H1 (cell line): Measurements from ENCODE around the gene DNAJC27. TPM values are rescaled to one million over a fixed set of nuclear protein-coding genes. Genes with fewer than 3 reads are reported as not detected.

Source experiments
- CTCF ChIA-PET: fragments of 300-600 bp; sonication (Branson Sonifier 250); formaldehyde crosslinking; loops from one replicate; lab custom pipeline; 2021; ENCODE audit not compliant: partially characterized antibody; lab: Charles Lee
- POLR2A ChIA-PET: fragments of 300-600 bp; sonication (Branson Sonifier 250); formaldehyde crosslinking; loops from one replicate; lab custom pipeline; 2021; ENCODE audit warnings: inconsistent platforms; ENCODE audit not compliant: partially characterized antibody; lab: Charles Lee
- DNase-seq, 2 experiments: peaks; one replicate each; pipeline versions ENCODE4 v3.0.0 to v3.0.0-alpha.2; 2010 to 2022; ENCODE audit warnings: low spot score in 2 of 2, low read depth in 1 of 2, mixed read lengths in 1 of 2
- FAIRE-seq: peaks from 2 replicates; lab custom pipeline; 2011; peaks lifted over from hg19 to GRCh38; lab: Jason Lieb, UNC
- H2AFZ ChIP-seq: 2 replicates; pipeline ENCODE4 v1.8.1; 2012; ENCODE audit warnings: low read length, inconsistent platforms
- H2AK5ac ChIP-seq: 2 replicates; pipeline ENCODE4 v1.6.1; 2013; ENCODE audit warnings: low read depth, low read length
- H2BK120ac ChIP-seq: replicated peaks from 2 replicates; pipeline ENCODE3; 2013; ENCODE audit warnings: low read depth, low read length, inconsistent platforms
- H2BK12ac ChIP-seq: 2 replicates; pipeline ENCODE4 v1.6.1; 2013; ENCODE audit warnings: low read depth, low read length
- H2BK15ac ChIP-seq: 2 replicates; pipeline ENCODE4 v1.6.1; 2013; ENCODE audit warnings: low read length
- H2BK20ac ChIP-seq: 2 replicates; pipeline ENCODE4 v1.6.1; 2013; ENCODE audit warnings: low read length
- H2BK5ac ChIP-seq: 2 replicates; pipeline ENCODE4 v1.6.1; 2013; ENCODE audit warnings: low read depth, low read length
- H3K14ac ChIP-seq: 2 replicates; pipeline ENCODE4 v1.6.1; 2013; ENCODE audit warnings: inconsistent platforms; ENCODE audit not compliant: insufficient read length
- H3K18ac ChIP-seq: 2 replicates; pipeline ENCODE4 v1.6.1; 2013; ENCODE audit warnings: low read length; ENCODE audit errors: extremely low read depth
- H3K23ac ChIP-seq: 2 replicates; pipeline ENCODE4 v1.6.1; 2013; ENCODE audit warnings: inconsistent platforms; ENCODE audit not compliant: insufficient read length
- H3K23me2 ChIP-seq: 2 replicates; pipeline ENCODE4 v1.6.1; 2013; ENCODE audit warnings: low read depth, low read length
- H3K27ac ChIP-seq: 2 replicates; pipeline ENCODE4 v1.6.1; 2011; ENCODE audit warnings: low read depth, low read length, inconsistent platforms
- H3K27me3 ChIP-seq, 4 experiments: replicated peaks in 1 of 4; 1 replicate in 1 of 4; 2 replicates in 3 of 4; pipeline versions ENCODE4 v1.6.1 to v1.8.1; 2011 to 2013; ENCODE audit warnings: low read length in 3 of 4, mild to moderate bottlenecking in 3 of 4, inconsistent platforms in 2 of 4, mixed read lengths in 2 of 4, moderate library complexity in 1 of 4; ENCODE audit not compliant: control insufficient read depth in 3 of 4, insufficient read depth in 3 of 4; ENCODE audit errors: extremely low read depth in 1 of 4
- H3K36me3 ChIP-seq, 4 experiments: 2 replicates each; pipeline versions ENCODE4 v1.6.1 to v1.8.1; 2011 to 2013; ENCODE audit warnings: mild to moderate bottlenecking in 4 of 4, low read length in 3 of 4, moderate library complexity in 2 of 4, control low read depth in 1 of 4, inconsistent platforms in 1 of 4; ENCODE audit not compliant: insufficient read depth in 4 of 4, control insufficient read depth in 2 of 4
- H3K4ac ChIP-seq: replicated peaks from 2 replicates; pipeline ENCODE3; 2013; ENCODE audit warnings: low read length, low read depth, mixed read lengths, inconsistent platforms; ENCODE audit not compliant: insufficient read length
- H3K4me1 ChIP-seq, 4 experiments: replicated peaks in 1 of 4; 1 replicate in 1 of 4; 2 replicates in 3 of 4; pipeline versions ENCODE4 v1.6.1 to v1.8.1; 2011 to 2013; ENCODE audit warnings: low read length in 3 of 4, inconsistent platforms in 2 of 4, mixed read lengths in 1 of 4; ENCODE audit not compliant: insufficient read depth in 4 of 4, control insufficient read depth in 3 of 4
- H3K4me2 ChIP-seq, 2 experiments: 2 replicates each; pipeline versions ENCODE4 v1.6.1 to v1.8.1; 2011 to 2013; ENCODE audit warnings: low read depth in 2 of 2, low read length in 2 of 2, control low read depth in 1 of 2, inconsistent platforms in 1 of 2, mild to moderate bottlenecking in 1 of 2; ENCODE audit not compliant: insufficient read depth in 1 of 2
- H3K4me3 ChIP-seq, 4 experiments: fragments of 200-600, 300-600 bp in 1 of 4; sonication (generic), shearing (Covaris generic), sonication (Bioruptor Twin) in 1 of 4; 2 replicates each; pipeline versions ENCODE4 v1.5.1 to v1.8.1; 2011 to 2016; ENCODE audit warnings: low read length in 4 of 4, low read depth in 3 of 4, control low read depth in 2 of 4, inconsistent platforms in 2 of 4, mild to moderate bottlenecking in 2 of 4, mixed read lengths in 1 of 4, moderate library complexity in 1 of 4; ENCODE audit not compliant: insufficient read depth in 2 of 4; ENCODE audit errors: extremely low read depth in 1 of 4
- H3K56ac ChIP-seq: replicated peaks from 2 replicates; pipeline ENCODE3; 2013; ENCODE audit warnings: low read depth, mild to moderate bottlenecking, mixed read lengths, low read length, inconsistent platforms; ENCODE audit not compliant: insufficient read length
- H3K79me1 ChIP-seq: 2 replicates; pipeline ENCODE4 v1.6.1; 2013; ENCODE audit warnings: low read depth, low read length, control low read depth
- H3K79me2 ChIP-seq, 2 experiments: 2 replicates each; pipeline versions ENCODE4 v1.6.1 to v1.8.1; 2012 to 2013; ENCODE audit warnings: low read length in 2 of 2, mild to moderate bottlenecking in 2 of 2, inconsistent platforms in 1 of 2; ENCODE audit not compliant: insufficient read depth in 2 of 2, control insufficient read depth in 1 of 2
- H3K9ac ChIP-seq, 4 experiments: replicated peaks in 1 of 4; 1 replicate in 1 of 4; 2 replicates in 3 of 4; pipeline versions ENCODE4 v1.6.1 to v1.8.1; 2011 to 2013; ENCODE audit warnings: low read depth in 3 of 4, low read length in 3 of 4, control low read depth in 2 of 4, mild to moderate bottlenecking in 2 of 4, moderate library complexity in 2 of 4, inconsistent platforms in 1 of 4; ENCODE audit errors: extremely low read depth in 1 of 4
- H3K9me3 ChIP-seq, 2 experiments: 2 replicates each; pipeline versions ENCODE4 v1.6.1 to v1.8.1; 2012 to 2013; ENCODE audit warnings: mild to moderate bottlenecking in 2 of 2, moderate library complexity in 2 of 2, control low read depth in 1 of 2, inconsistent platforms in 1 of 2, low read depth in 1 of 2, low read length in 1 of 2, mixed read lengths in 1 of 2; ENCODE audit not compliant: insufficient read depth in 2 of 2
- H4K20me1 ChIP-seq, 2 experiments: replicated peaks in 1 of 2; 2 replicates each; pipeline versions ENCODE3 to v1.8.1; 2011 to 2013; ENCODE audit warnings: inconsistent platforms in 2 of 2, low read length in 2 of 2, mild to moderate bottlenecking in 1 of 2; ENCODE audit not compliant: insufficient read depth in 2 of 2, control insufficient read depth in 1 of 2
- H4K5ac ChIP-seq: 2 replicates; pipeline ENCODE4 v1.6.1; 2013; ENCODE audit warnings: low read length, low read depth, mixed read lengths, inconsistent platforms; ENCODE audit not compliant: insufficient read length
- H4K8ac ChIP-seq: 2 replicates; pipeline ENCODE4 v1.8.0; 2013; ENCODE audit warnings: mild to moderate bottlenecking, moderate library complexity, low read length, inconsistent platforms; ENCODE audit not compliant: insufficient read depth; ENCODE audit errors: extremely low read depth
- H4K91ac ChIP-seq: replicated peaks from 2 replicates; pipeline ENCODE3; 2013; ENCODE audit warnings: low read length, mixed read lengths, inconsistent platforms; ENCODE audit not compliant: insufficient read length
- BCL11A ChIP-seq, 2 experiments: IDR thresholded peaks; one replicate each; pipeline ENCODE4 v1.6.1; 2011; ENCODE audit warnings: low read depth in 2 of 2, low read length in 2 of 2, mild to moderate bottlenecking in 2 of 2
- FOSL1 ChIP-seq: IDR thresholded peaks from 2 replicates; pipeline ENCODE4 v1.6.1; 2011; ENCODE audit warnings: mild to moderate bottlenecking, low read depth, low read length, moderate library complexity; ENCODE audit not compliant: insufficient read depth
- NANOG ChIP-seq: IDR thresholded peaks from 2 replicates; pipeline ENCODE4 v1.6.1; 2011; ENCODE audit warnings: low read length, low read depth, mild to moderate bottlenecking, inconsistent platforms; ENCODE audit not compliant: insufficient read depth, poor library complexity, severe bottlenecking
- RAD21 ChIP-seq, 2 experiments: IDR thresholded peaks in 1 of 2; conservative IDR thresholded peaks in 1 of 2; 2 replicates each; pipeline ENCODE4 v1.6.1; 2011; ENCODE audit warnings: low read depth in 2 of 2, low read length in 2 of 2, improper control_type of control experiment in 1 of 2, inconsistent platforms in 1 of 2, mild to moderate bottlenecking in 1 of 2, moderate library complexity in 1 of 2
- RBBP5 ChIP-seq: IDR thresholded peaks from 2 replicates; pipeline ENCODE4 v1.7.1; 2012; ENCODE audit warnings: low read depth, mild to moderate bottlenecking, inconsistent platforms, low read length, moderate library complexity, borderline replicate concordance
- WGBS, 2 experiments: shearing (Covaris generic) in 1 of 2; methylation state at CpG; one replicate each; pipeline versions ENCODE4 v1.1.6 to v1.1.7; 2013 to 2015; ENCODE audit warnings: low lambda C conversion rate in 2 of 2, mixed read lengths in 2 of 2, inconsistent platforms in 1 of 2, low coverage in 1 of 2, missing lambda C conversion rate in 1 of 2; ENCODE audit not compliant: insufficient replicate concordance in 2 of 2, insufficient coverage in 1 of 2, insufficient read length in 1 of 2; ENCODE audit errors: extremely low coverage in 1 of 2, missing lambda C conversion rate in 1 of 2; 5-methylcytosine and 5-hydroxymethylcytosine counted together
- polyA plus RNA-seq, 7 experiments: library from polyadenylated mRNA; depleted of rRNA in 3 of 7; stranded (reverse) in 5 of 7; unstranded in 2 of 7; fragments of >200 nt in 5 of 7; fragments of 200-250 nt in 2 of 7; gene quantifications; 1 replicate in 5 of 7; 2 replicates in 1 of 7; 4 replicates in 1 of 7; pipeline versions ENCODE4 v1.2.1 to v1.2.3, GENCODE V29; 2011 to 2013; ENCODE audit warnings: missing spikeins in 2 of 7, mixed read lengths in 2 of 7
- total RNA-seq: library from RNA; stranded (reverse); fragmentation: NEBNext Ultra II Directional; extraction: Animal tissue kit (Norgen Biotek cat#: 25700); gene quantifications from 2 replicates; pipeline ENCODE4 v1.2.1, GENCODE V29; 2021

The DNAJC27 gene
- total and polyA plus RNA-seq, 2 of the 8 experiments (the other 6 are each of a cell fraction or from before 2014, with no cell fraction given) = 1.4 to 4.5 TPM

GRCh38 chr2:25002066-25002465 is 30.3 kb upstream of the DNAJC27 start:
- no peak overlapping the region for H4K5ac ChIP-seq
- no peak overlapping the region for H2BK5ac ChIP-seq
- H3K14ac ChIP-seq = no peak overlapping the region
- H4K20me1 ChIP-seq = no peaks in the 10 kb centered on the region
- no peak overlapping the region for H2BK120ac ChIP-seq
- H3K9me3 ChIP-seq = no peaks in the 10 kb centered on the region
- ChIA-PET POLR2A (no interaction called here), CTCF (interaction anchor here (0.7 kb wide), 1 partner anchor 131 kb away, joined by 3 read pairs; no protein-coding TSS in a partner anchor)
- DNase-seq = no peak
- no peak overlapping the region for H4K91ac ChIP-seq
- no peak overlapping the region for H3K56ac ChIP-seq
- no peak overlapping the region for H3K4me3 ChIP-seq
- H3K23me2 ChIP-seq = no peaks in the 10 kb centered on the region
- no peak overlapping the region for H2BK20ac ChIP-seq
- H3K18ac ChIP-seq = no peak overlapping the region
- H3K79me2 ChIP-seq = no peaks in the 10 kb centered on the region
- H3K4me1 ChIP-seq = no peaks in the 10 kb centered on the region
- H2BK15ac ChIP-seq = no peak overlapping the region
- no peak overlapping the region for H3K27ac ChIP-seq
- H3K4me2 ChIP-seq = no peak overlapping the region
- H3K27me3 ChIP-seq = no peaks in the 10 kb centered on the region; a peak in 1 of 7 replicates
- no peaks in the 10 kb centered on the region for H3K36me3 ChIP-seq
- no peak for FAIRE-seq
- no peaks in the 10 kb centered on the region for H3K79me1 ChIP-seq
- no peak overlapping the region for H2AFZ ChIP-seq
- WGBS, 2 experiments = 78% methylated on average over 1 of the region's 1 CpG; no CpG with 5 or more reads in 1 of the 2 experiments
- no peak overlapping the region for H4K8ac ChIP-seq
- no peak overlapping the region for H3K4ac ChIP-seq
- H3K23ac ChIP-seq = no peak overlapping the region
- no peak overlapping the region for H2BK12ac ChIP-seq
- no peak overlapping the region for H3K9ac ChIP-seq
- H2AK5ac ChIP-seq = no peak overlapping the region
- TF ChIP-seq NANOG (no peak), RBBP5 (no peak), BCL11A (IDR thresholded peaks at IDR 0.05; ENCODE audit: low read depth in 2 of 2, low read length in 2 of 2) (no peak), FOSL1 (no peak), RAD21 (IDR thresholded peaks at IDR 0.05 in 1 of 2, conservative IDR thresholded peaks at IDR 0.05 in 1 of 2; ENCODE audit: low read depth in 2 of 2, low read length in 2 of 2) (no peak)
